ENCODE results near the gene ENTPD7.

Gene ENTPD7

GRCh38 chr10:99659031-99659867 lies at the start of gene ENTPD7 (continued):
- peak; percentile 72 for TF ChIP-seq PRDM10 (tag by site-specific recombination; IDR thresholded peaks at IDR 0.05)
- TF ChIP-seq INSM2 (tag by site-specific recombination; IDR thresholded peaks at IDR 0.05), result peak; percentile 57; the same call in 1 of the 2 replicates
- peak; percentile 30; the same call in 1 of the 2 replicates for TF ChIP-seq ZNF2 (tag by site-specific recombination; IDR thresholded peaks at IDR 0.05)
- TF ChIP-seq ZBTB48 (tag by site-specific recombination; IDR thresholded peaks at IDR 0.05), result peak; percentile 95
- no peak for TF ChIP-seq ZNF426 (tag by site-specific recombination; IDR thresholded peaks at IDR 0.05)
- TF ChIP-seq ZNF266 (tag by site-specific recombination; IDR thresholded peaks at IDR 0.05; ENCODE audit: low read depth), result no peak
- TF ChIP-seq CTCF (tag by site-specific recombination; IDR thresholded peaks at IDR 0.05), result peak; percentile 72
- TF ChIP-seq ZNF48 (tag by site-specific recombination; IDR thresholded peaks at IDR 0.05), result no peak
- TF ChIP-seq, protein P1, sequence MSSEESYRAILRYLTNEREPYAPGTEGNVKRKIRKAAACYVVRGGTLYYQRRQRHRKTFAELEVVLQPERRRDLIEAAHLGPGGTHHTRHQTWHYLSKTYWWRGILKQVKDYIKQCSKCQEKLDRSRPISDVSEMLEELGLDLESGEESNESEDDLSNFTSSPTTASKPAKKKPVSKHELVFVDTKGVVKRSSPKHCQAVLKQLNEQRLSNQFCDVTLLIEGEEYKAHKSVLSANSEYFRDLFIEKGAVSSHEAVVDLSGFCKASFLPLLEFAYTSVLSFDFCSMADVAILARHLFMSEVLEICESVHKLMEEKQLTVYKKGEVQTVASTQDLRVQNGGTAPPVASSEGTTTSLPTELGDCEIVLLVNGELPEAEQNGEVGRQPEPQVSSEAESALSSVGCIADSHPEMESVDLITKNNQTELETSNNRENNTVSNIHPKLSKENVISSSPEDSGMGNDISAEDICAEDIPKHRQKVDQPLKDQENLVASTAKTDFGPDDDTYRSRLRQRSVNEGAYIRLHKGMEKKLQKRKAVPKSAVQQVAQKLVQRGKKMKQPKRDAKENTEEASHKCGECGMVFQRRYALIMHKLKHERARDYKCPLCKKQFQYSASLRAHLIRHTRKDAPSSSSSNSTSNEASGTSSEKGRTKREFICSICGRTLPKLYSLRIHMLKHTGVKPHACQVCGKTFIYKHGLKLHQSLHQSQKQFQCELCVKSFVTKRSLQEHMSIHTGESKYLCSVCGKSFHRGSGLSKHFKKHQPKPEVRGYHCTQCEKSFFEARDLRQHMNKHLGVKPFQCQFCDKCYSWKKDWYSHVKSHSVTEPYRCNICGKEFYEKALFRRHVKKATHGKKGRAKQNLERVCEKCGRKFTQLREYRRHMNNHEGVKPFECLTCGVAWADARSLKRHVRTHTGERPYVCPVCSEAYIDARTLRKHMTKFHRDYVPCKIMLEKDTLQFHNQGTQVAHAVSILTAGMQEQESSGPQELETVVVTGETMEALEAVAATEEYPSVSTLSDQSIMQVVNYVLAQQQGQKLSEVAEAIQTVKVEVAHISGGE (tag by site-specific recombination; conservative IDR thresholded peaks at IDR 0.05; ENCODE audit: low read depth), result peak; percentile 77
- TF ChIP-seq HIC1 (tag by site-specific recombination; IDR thresholded peaks at IDR 0.05), result peak; percentile 90
- TF ChIP-seq GLIS1 (tag by site-specific recombination; IDR thresholded peaks at IDR 0.05), result peak; percentile 51; the same call in 1 of the 2 replicates
- TF ChIP-seq ZBTB7A (tag by site-specific recombination; IDR thresholded peaks at IDR 0.05; ENCODE audit: low read depth), result 0 out of 2 replicates have a peak, but pooled peaks have one; percentile 49
- 0 out of 2 replicates have a peak, but pooled peaks have one; percentile 13 for TF ChIP-seq BCL11B (tag by site-specific recombination; IDR thresholded peaks at IDR 0.05; ENCODE audit: low read depth)
- TF ChIP-seq ZBTB20 (tag by site-specific recombination; IDR thresholded peaks at IDR 0.05), result peak; percentile 79; the same call in 1 of the 2 replicates
- TF ChIP-seq YY1 (tag by site-specific recombination; IDR thresholded peaks at IDR 0.05), result peak; percentile 27; the same call in 1 of the 2 replicates
- peak; percentile 64 for TF ChIP-seq ZNF600 (tag by site-specific recombination; IDR thresholded peaks at IDR 0.05)

Measured in HEK293 (cell line).